SK-N-SH (cell line): ENCODE measurements around the gene ANKRD50. TPM values are rescaled to one million over a fixed set of nuclear protein-coding genes. Genes with fewer than 3 reads are reported as not detected.
A peak's percentile ranks its signal among the peaks of the same experiment; 100 is the strongest.

Experiments used
- CTCF ChIA-PET: fragments of 300-600, 350-600 bp; formaldehyde crosslinking; extraction: SDS; loops from one replicate; lab custom pipeline; 2021; lab: Yijun Ruan, JAX
- POLR2A ChIA-PET: fragments of 350-600 bp; sonication (Branson Sonifier 250); formaldehyde crosslinking; extraction: SDS; loops from one replicate; lab custom pipeline; 2020; ENCODE audit warnings: antibody characterized with exemption, inconsistent platforms; lab: Yijun Ruan, JAX
- DNase-seq: peaks from one replicate; pipeline ENCODE4 v3.0.0; 2012
- H2AFZ ChIP-seq: fragments of 200-600 bp; sonication (generic); 2 replicates; pipeline ENCODE4 v1.8.1; 2016; ENCODE audit warnings: antibody characterized with exemption, mild to moderate bottlenecking, low read depth
- H3F3A ChIP-seq: fragments of 200-600 bp; sonication (generic); replicated peaks from 2 replicates; pipeline ENCODE3; 2016; ENCODE audit warnings: antibody characterized with exemption, mild to moderate bottlenecking; ENCODE audit not compliant: insufficient read depth
- H3K27ac ChIP-seq, 2 experiments: fragments of 200-500 bp in 1 of 2; fragments of 200-600 bp in 1 of 2; sonication (Bioruptor generic) in 1 of 2; sonication (generic), shearing (Covaris generic) in 1 of 2; 2 replicates each; pipeline versions ENCODE4 v1.5.1 to v1.6.1; 2014 to 2016; ENCODE audit warnings: low read depth in 2 of 2, inconsistent platforms in 1 of 2, low read length in 1 of 2, mild to moderate bottlenecking in 1 of 2, mixed read lengths in 1 of 2
- H3K27me3 ChIP-seq: fragments of 200-600 bp; sonication (generic), shearing (Covaris generic); 2 replicates; pipeline ENCODE4 v1.6.1; 2016; ENCODE audit warnings: mixed run types; ENCODE audit not compliant: insufficient read depth
- H3K36me3 ChIP-seq, 2 experiments: fragments of 200-500 bp in 1 of 2; fragments of 200-600 bp in 1 of 2; sonication (Bioruptor generic) in 1 of 2; sonication (generic) in 1 of 2; replicated peaks in 1 of 2; 2 replicates each; pipeline versions ENCODE3 to v1.5.1; 2014 to 2016; ENCODE audit warnings: low read length in 1 of 2, mild to moderate bottlenecking in 1 of 2; ENCODE audit not compliant: insufficient read depth in 2 of 2, control insufficient read depth in 1 of 2
- H3K4me1 ChIP-seq, 2 experiments: fragments of 200-500 bp in 1 of 2; fragments of 200-600 bp in 1 of 2; sonication (Bioruptor generic) in 1 of 2; sonication (generic), shearing (Covaris generic) in 1 of 2; 2 replicates each; pipeline versions ENCODE4 v1.5.1 to v1.6.1; 2014 to 2016; ENCODE audit warnings: low read depth in 1 of 2, low read length in 1 of 2, mixed run types in 1 of 2; ENCODE audit not compliant: insufficient read depth in 2 of 2, control insufficient read depth in 1 of 2
- H3K4me2 ChIP-seq: fragments of 200-600 bp; sonication (generic), shearing (Covaris generic); 2 replicates; pipeline ENCODE4 v1.6.1; 2017; ENCODE audit warnings: mixed run types
- H3K4me3 ChIP-seq, 2 experiments: fragments of 200-500 bp in 1 of 2; fragments of 200-600 bp in 1 of 2; sonication (Bioruptor generic) in 1 of 2; sonication (generic), shearing (Covaris generic) in 1 of 2; 2 replicates each; pipeline versions ENCODE4 v1.5.1 to v1.8.1; 2014 to 2016; ENCODE audit warnings: low read depth in 2 of 2, inconsistent platforms in 1 of 2, low read length in 1 of 2, mild to moderate bottlenecking in 1 of 2, mixed read lengths in 1 of 2, moderate library complexity in 1 of 2
- H3K79me2 ChIP-seq: fragments of 200-600 bp; sonication (generic); 2 replicates; pipeline ENCODE4 v1.8.1; 2017; ENCODE audit warnings: mild to moderate bottlenecking; ENCODE audit not compliant: insufficient read depth
- H3K9ac ChIP-seq: fragments of 200-600 bp; sonication (generic); 2 replicates; pipeline ENCODE4 v1.6.1; 2017; ENCODE audit warnings: mixed run types
- H3K9me2 ChIP-seq: fragments of 200-600 bp; sonication (generic); 2 replicates; pipeline ENCODE4 v1.6.1; 2017; ENCODE audit warnings: mixed run types
- H3K9me3 ChIP-seq: fragments of 200-600 bp; sonication (generic); 2 replicates; pipeline ENCODE4 v1.6.1; 2017; ENCODE audit warnings: mixed run types, mild to moderate bottlenecking, moderate library complexity
- H4K20me1 ChIP-seq: fragments of 200-600 bp; sonication (generic); 2 replicates; pipeline ENCODE4 v1.6.1; 2017; ENCODE audit warnings: mild to moderate bottlenecking, mixed run types; ENCODE audit not compliant: insufficient read depth
- ELF1 ChIP-seq: IDR thresholded peaks from 2 replicates; pipeline ENCODE4 v1.4.0; 2012
- EP300 ChIP-seq, 2 experiments: IDR thresholded peaks; 2 replicates each; pipeline versions ENCODE4 v1.4.0 to v1.6.1; 2012; ENCODE audit warnings: borderline replicate concordance in 1 of 2, low read depth in 1 of 2, low read length in 1 of 2
- EZH2phosphoT487 ChIP-seq: fragments of 200-600 bp; sonication (generic); IDR thresholded peaks from 2 replicates; pipeline ENCODE4 v1.6.1; 2017; ENCODE audit warnings: low read depth, mixed run types, mild to moderate bottlenecking, antibody characterized with exemption, moderate library complexity, borderline replicate concordance
- FOSL2 ChIP-seq: IDR thresholded peaks from 2 replicates; pipeline ENCODE4 v1.4.0; 2012; ENCODE audit warnings: low read depth, mild to moderate bottlenecking, moderate library complexity, borderline replicate concordance
- FOXJ3 ChIP-seq: sonication (generic); formaldehyde crosslinking; IDR thresholded peaks from 2 replicates; pipeline ENCODE4 v1.5.1; 2020; ENCODE audit warnings: mild to moderate bottlenecking, missing genetic modification reagents
- FOXM1 ChIP-seq: IDR thresholded peaks from 2 replicates; pipeline ENCODE4 v1.4.0; 2012; ENCODE audit warnings: low read depth, mild to moderate bottlenecking
- GATA2 ChIP-seq: sonication (generic); formaldehyde crosslinking; IDR thresholded peaks from 2 replicates; pipeline ENCODE4 v1.5.0; 2020; ENCODE audit warnings: mild to moderate bottlenecking, missing genetic modification reagents
- JUND ChIP-seq: IDR thresholded peaks from 2 replicates; pipeline ENCODE4 v1.4.0; 2012
- MAX ChIP-seq: IDR thresholded peaks from 2 replicates; pipeline ENCODE4 v1.4.0; 2012; ENCODE audit warnings: low read depth
- MXI1 ChIP-seq: IDR thresholded peaks from 2 replicates; pipeline ENCODE4 v1.6.1; 2012; ENCODE audit warnings: mild to moderate bottlenecking, low read depth, low read length, improper control_type of control experiment
- NFIC ChIP-seq: IDR thresholded peaks from 2 replicates; pipeline ENCODE4 v1.4.0; 2012; ENCODE audit warnings: borderline replicate concordance
- PBX3 ChIP-seq: IDR thresholded peaks from 2 replicates; pipeline ENCODE4; 2012
- POLR2AphosphoS5 ChIP-seq: IDR thresholded peaks from 2 replicates; pipeline ENCODE4 v1.6.1; 2012; ENCODE audit warnings: low read depth, low read length
- RAD21 ChIP-seq: IDR thresholded peaks from 2 replicates; pipeline ENCODE4 v1.6.1; 2012; ENCODE audit warnings: mild to moderate bottlenecking, low read length
- RFX5 ChIP-seq: IDR thresholded peaks from 2 replicates; pipeline ENCODE4 v1.6.1; 2012; ENCODE audit warnings: mild to moderate bottlenecking, improper control_type of control experiment, low read length
- RXRA ChIP-seq: IDR thresholded peaks from 2 replicates; pipeline ENCODE4 v1.4.0; 2012; ENCODE audit warnings: low read depth, mild to moderate bottlenecking, borderline replicate concordance
- SMC3 ChIP-seq: IDR thresholded peaks from 2 replicates; pipeline ENCODE4 v1.6.1; 2012; ENCODE audit warnings: low read depth, low read length, improper control_type of control experiment
- TAF1 ChIP-seq: IDR thresholded peaks from 2 replicates; pipeline ENCODE4 v1.6.1; 2012; ENCODE audit warnings: low read depth, mild to moderate bottlenecking, low read length, moderate library complexity, borderline replicate concordance
- TCF12 ChIP-seq: IDR thresholded peaks from 2 replicates; pipeline ENCODE4 v1.4.0; 2012
- TEAD4 ChIP-seq: IDR thresholded peaks from 2 replicates; pipeline ENCODE4 v1.4.0; 2012; ENCODE audit warnings: mild to moderate bottlenecking, borderline replicate concordance; ENCODE audit not compliant: insufficient read depth
- USF2 ChIP-seq: fragments of 150-350 bp; IDR thresholded peaks from 2 replicates; pipeline ENCODE4 v1.6.1; 2017; ENCODE audit warnings: antibody characterized with exemption, low read length, low read depth, borderline replicate concordance
- YY1 ChIP-seq: IDR thresholded peaks from 2 replicates; pipeline ENCODE4 v1.4.0; 2012; ENCODE audit warnings: low read depth, mild to moderate bottlenecking
- ZBTB33 ChIP-seq: IDR thresholded peaks from 2 replicates; pipeline ENCODE4 v1.4.0; 2012; ENCODE audit warnings: low read depth, borderline replicate concordance
- WGBS: methylation state at CpG from one replicate; pipeline ENCODE4 v1.1.6; 2017; ENCODE audit warnings: low lambda C conversion rate; 5-methylcytosine and 5-hydroxymethylcytosine counted together
- polyA plus RNA-seq, 3 experiments: library from polyadenylated mRNA; depleted of rRNA; stranded (reverse); fragments of >200 nt; gene quantifications; 2 replicates each; pipeline ENCODE4 v1.2.3, GENCODE V29; 2012

The ANKRD50 gene
- polyA plus RNA-seq, 1 of the 3 experiments (the other 2 are of a cell fraction) = 13.5 TPM

- peak; percentile 67 for TF ChIP-seq TCF12
- TF ChIP-seq FOSL2 = peak; percentile 82
- no peak for TF ChIP-seq TEAD4
- no peak for TF ChIP-seq RFX5
- peak; percentile 17; the same call in 1 of the 2 replicates for TF ChIP-seq POLR2AphosphoS5
- no peak for TF ChIP-seq MXI1
- TF ChIP-seq USF2 = no peak
- TF ChIP-seq JUND = peak; percentile 74
- TF ChIP-seq YY1 = no peak
- no peak for TF ChIP-seq FOXJ3 (CRISPR knock-in tag)
- TF ChIP-seq FOXM1 = peak; percentile 31; the same call in 1 of the 2 replicates
- TF ChIP-seq RAD21 = no peak
Observed at GRCh38 chr4:124641715-124642381, 70.7 kb downstream of the ANKRD50 start (continued).

GRCh38 chr4:124640022-124640730 is 72.4 kb downstream of the ANKRD50 start:
- ChIA-PET CTCF (no interaction called here), POLR2A (no interaction called here)
- H3K9me3 ChIP-seq = no peaks in the 10 kb centered on the region
- 23% methylated on average over 3 of the region's 3 CpGs for WGBS
- peak overlapping the region; percentile 63; the same call in 1 of the 2 replicates for H3K4me2 ChIP-seq
- H3K4me1 ChIP-seq = peaks cover 0 to 24% of the 10 kb centered on the region in 2 experiments; a peak in 3 of 4 replicates
- H4K20me1 ChIP-seq = no peaks in the 10 kb centered on the region
- H3F3A ChIP-seq = peaks cover 37% of the 10 kb centered on the region
- H3K9ac ChIP-seq = no peak overlapping the region
- no peaks in the 10 kb centered on the region for H3K79me2 ChIP-seq
- H3K36me3 ChIP-seq = peaks cover 0 to 4% of the 10 kb centered on the region in 2 experiments
- H2AFZ ChIP-seq = no peak overlapping the region
- H3K4me3 ChIP-seq = no peak overlapping the region
- DNase-seq = no peak
- no peaks in the 10 kb centered on the region for H3K27me3 ChIP-seq
- peak overlapping the region in 1 of 2 experiments; percentile 87; a peak in 2 of 4 replicates for H3K27ac ChIP-seq
- no peak for TF ChIP-seq TAF1
- peak; percentile 69 for TF ChIP-seq PBX3
- no peak for TF ChIP-seq SMC3
- TF ChIP-seq EZH2phosphoT487 = no peak
- TF ChIP-seq ELF1 = no peak
- TF ChIP-seq POLR2AphosphoS5 = peak; percentile 39; the same call in 1 of the 2 replicates
- TF ChIP-seq RXRA = 0 out of 2 replicates have a peak, but pooled peaks have one; percentile 17
- TF ChIP-seq FOSL2 = peak; percentile 96
- peak; percentile 96 for TF ChIP-seq NFIC
- peak in 1 of 2 experiments; percentile 73; a peak in 1 of 4 replicates for TF ChIP-seq EP300 (IDR thresholded peaks at IDR 0.05; ENCODE audit: borderline replicate concordance in 1 of 2, low read depth in 1 of 2, low read length in 1 of 2)
- peak; percentile 77 for TF ChIP-seq TCF12
- TF ChIP-seq MAX = peak; percentile 75
- no peak for TF ChIP-seq GATA2 (CRISPR knock-in tag)
- TF ChIP-seq ZBTB33 = no peak
- no peak for TF ChIP-seq FOXJ3 (CRISPR knock-in tag)
- peak; percentile 91 for TF ChIP-seq JUND
- TF ChIP-seq TEAD4 = peak; percentile 58; the same call in 1 of the 2 replicates
- H3K9me2 ChIP-seq = no peaks in the 10 kb centered on the region
